GM10248 (cell line): ENCODE measurements around the gene OTOP2.

Experiments
- CTCF ChIA-PET: fragments of 300-600 bp; sonication (Branson Sonifier 250); formaldehyde crosslinking; extraction: SDS; loops from one replicate; lab custom pipeline; 2021; ENCODE audit warnings: antibody characterized with exemption; lab: Yijun Ruan, JAX
- POLR2A ChIA-PET: fragments of 350-650 bp; sonication (Branson Sonifier 250); formaldehyde crosslinking; extraction: SDS; loops from one replicate; lab custom pipeline; 2020; ENCODE audit warnings: antibody characterized with exemption; lab: Yijun Ruan, JAX
- DNase-seq: peaks from one replicate; pipeline ENCODE4 v3.0.0; 2012; ENCODE audit errors: extremely low spot score
- TF ChIP-seq, protein P1 (sequence below): IDR thresholded peaks from 2 replicates; pipeline ENCODE4 v1.5.1; 2012; ENCODE audit warnings: mild to moderate bottlenecking, low read depth; ENCODE audit errors: extremely low read depth, missing control alignments, control extremely low read depth

The OTOP2 gene

DNA sequence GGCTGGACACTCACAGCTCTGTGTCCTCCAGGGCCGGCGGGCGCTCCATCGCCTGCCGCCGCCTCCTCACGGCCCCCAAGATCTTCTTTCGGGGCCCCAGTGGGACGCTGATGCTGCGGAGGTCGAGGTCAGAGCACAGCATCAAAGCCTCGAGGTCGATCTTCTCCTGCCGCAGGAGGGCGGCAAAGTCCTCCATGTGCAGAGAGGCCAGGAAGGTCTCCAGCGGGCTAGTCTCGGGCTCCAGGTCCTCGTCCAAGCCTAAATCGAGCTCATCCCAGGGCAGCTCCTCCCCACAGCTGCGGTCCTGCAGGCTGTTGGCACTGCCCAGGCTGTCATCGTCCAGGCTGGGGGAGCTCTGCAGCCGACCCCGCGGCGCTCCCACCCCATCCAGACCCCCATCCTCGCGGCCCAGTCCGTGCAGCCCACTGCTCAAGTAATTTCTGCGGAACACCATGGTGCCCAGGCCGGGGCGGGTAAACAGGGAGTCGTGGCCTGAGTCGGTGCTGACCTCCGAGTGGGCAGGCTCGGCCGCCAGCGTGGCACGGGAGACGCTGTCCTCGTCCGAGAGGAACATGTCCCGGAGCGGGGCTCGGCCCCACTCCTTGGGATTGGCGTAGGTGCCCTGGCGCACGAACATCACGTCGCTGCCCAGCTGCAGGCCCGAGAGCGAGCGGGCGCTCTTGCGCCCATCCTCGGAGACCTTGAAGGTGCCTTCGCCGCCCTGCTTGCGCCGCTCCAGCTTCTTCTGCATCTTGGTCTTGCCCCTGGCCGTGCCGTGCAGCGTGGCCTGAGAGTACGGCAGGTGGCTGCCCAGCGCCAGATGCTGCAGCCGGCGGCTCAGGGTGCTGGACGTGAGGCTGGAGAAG, 4.4 kb upstream of the OTOP2 start:
- POLR2A ChIA-PET, result no interaction called here
- TF ChIP-seq, protein P1, sequence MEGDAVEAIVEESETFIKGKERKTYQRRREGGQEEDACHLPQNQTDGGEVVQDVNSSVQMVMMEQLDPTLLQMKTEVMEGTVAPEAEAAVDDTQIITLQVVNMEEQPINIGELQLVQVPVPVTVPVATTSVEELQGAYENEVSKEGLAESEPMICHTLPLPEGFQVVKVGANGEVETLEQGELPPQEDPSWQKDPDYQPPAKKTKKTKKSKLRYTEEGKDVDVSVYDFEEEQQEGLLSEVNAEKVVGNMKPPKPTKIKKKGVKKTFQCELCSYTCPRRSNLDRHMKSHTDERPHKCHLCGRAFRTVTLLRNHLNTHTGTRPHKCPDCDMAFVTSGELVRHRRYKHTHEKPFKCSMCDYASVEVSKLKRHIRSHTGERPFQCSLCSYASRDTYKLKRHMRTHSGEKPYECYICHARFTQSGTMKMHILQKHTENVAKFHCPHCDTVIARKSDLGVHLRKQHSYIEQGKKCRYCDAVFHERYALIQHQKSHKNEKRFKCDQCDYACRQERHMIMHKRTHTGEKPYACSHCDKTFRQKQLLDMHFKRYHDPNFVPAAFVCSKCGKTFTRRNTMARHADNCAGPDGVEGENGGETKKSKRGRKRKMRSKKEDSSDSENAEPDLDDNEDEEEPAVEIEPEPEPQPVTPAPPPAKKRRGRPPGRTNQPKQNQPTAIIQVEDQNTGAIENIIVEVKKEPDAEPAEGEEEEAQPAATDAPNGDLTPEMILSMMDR, result peak; percentile 56
- peak; percentile 76 for DNase-seq
- CTCF ChIA-PET, result interaction anchor here (0.7 to 17.8 kb wide), 6 partner anchors 29 to 211 kb away, joined by 3 to 390 read pairs (median 4); partner anchors contain the start of gene MRPL58

DNA sequence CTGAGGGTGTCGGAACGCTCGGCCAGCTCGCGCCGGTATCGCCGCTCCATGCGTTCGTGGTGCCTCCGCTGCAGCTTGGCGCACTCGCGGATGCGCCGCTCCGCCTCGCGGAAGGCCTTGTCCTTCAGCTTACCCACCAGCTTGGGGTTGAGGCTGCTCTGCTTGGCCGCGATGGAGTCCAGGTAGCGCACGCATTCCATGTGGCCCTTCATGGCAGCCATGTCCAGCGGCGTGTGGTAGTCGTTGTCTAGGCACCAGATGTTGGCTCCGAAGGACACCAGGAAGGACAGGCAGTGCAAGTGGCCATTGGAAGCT, 3.8 kb upstream of the OTOP2 start:
- POLR2A ChIA-PET, result no interaction called here

DNA sequence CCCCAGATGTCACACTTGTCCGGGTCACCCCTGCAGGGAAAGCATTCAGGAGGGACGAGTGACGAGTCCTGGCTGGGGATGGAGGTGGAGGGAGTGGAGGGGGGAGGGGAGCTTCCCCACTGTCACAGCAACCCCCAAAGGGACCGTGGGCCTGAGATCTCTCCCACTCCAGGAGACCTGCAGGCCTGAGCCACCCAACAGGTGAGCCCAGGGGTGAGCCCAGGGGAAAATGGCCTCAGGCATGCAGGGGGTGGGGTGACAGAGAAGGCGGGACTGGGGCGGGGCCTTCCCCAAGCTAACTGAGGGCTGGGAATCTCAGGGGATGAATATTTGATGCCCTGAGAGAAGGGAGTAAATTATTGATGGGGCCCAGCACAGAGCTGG, 3.4 kb upstream of the OTOP2 start:
- no peak for DNase-seq
- TF ChIP-seq, protein P1, result no peak
- POLR2A ChIA-PET, result no interaction called here
- CTCF ChIA-PET, result interaction anchor here (0.7 to 17.8 kb wide), 3 partner anchors 38 to 92 kb away, joined by 3 to 390 read pairs (median 7); partner anchors contain the start of gene MRPL58

More for the DNA sequence above, 3.8 kb upstream of the OTOP2 start:
- DNase-seq, result no peak
- TF ChIP-seq, protein P1, result no peak
- CTCF ChIA-PET, result interaction anchor here (1.8 to 17.8 kb wide), 3 partner anchors 38 to 210 kb away, joined by 4 to 390 read pairs (median 7); partner anchors contain the start of gene MRPL58

DNA sequence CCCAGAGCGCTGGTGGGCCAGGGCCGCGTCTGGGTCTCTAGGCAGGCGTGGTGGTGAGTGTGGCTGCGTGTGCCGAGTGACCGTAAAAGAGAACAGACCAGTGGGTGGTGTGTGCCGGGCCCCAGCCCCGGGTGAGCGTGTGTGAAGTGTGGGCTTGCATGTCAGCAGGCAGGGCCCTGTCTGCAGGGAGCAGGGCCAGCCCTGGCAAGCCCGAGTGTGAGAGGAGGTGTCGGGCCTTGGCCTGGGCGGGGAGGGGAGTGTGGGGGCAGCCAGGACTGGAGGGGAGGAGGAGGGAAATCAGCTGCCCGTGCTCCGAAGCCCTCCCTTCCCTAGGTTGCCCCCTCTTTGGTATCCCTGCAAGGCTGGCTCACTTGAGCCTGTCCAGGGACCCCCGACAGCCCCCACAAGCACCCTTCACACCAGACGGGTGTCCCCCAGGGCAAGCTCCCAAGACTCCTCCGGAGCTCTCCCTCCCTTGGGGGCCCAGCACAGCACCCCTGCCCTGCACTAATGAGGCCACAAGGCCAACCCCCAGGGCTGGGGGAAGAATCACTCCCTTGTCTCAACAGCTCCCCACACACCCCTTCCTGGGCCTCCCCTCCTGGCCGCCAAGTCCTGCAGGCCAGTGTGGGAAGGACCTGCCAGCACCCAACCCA, 2.9 kb upstream of the OTOP2 start:
- DNase-seq, result no peak
- CTCF ChIA-PET, result interaction anchor here (0.7 to 17.8 kb wide), 5 partner anchors 37 to 280 kb away, joined by 3 to 390 read pairs (median 3); partner anchors contain the start of gene MRPL58
- POLR2A ChIA-PET, result no interaction called here
- TF ChIP-seq, protein P1, result no peak

DNA sequence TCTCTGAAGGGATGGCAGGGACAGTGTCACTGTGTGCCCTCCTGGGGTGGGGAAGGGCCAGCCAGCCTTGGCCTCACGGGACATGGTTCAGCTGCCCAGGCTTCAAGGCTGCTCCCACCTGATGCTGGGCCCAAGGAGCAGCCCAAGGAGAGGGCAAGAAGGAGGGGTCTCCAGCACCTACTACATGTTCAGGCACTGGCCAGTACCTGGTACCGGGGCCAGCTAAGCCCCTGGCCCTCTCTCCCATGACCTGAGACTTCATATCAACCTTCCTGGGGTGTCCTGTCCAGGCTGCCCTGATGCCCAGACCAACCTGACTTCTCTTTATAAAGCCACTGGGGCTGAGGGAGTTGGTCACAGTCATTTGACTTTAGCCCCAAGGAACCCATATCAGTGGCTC, 2.3 kb upstream of the OTOP2 start:
- TF ChIP-seq, protein P1, result no peak
- CTCF ChIA-PET, result interaction anchor here (0.9 to 17.8 kb wide), 4 partner anchors 37 to 280 kb away, joined by 3 to 390 read pairs (median 5); partner anchors contain the start of gene MRPL58
- POLR2A ChIA-PET, result no interaction called here
- DNase-seq, result no peak

DNA sequence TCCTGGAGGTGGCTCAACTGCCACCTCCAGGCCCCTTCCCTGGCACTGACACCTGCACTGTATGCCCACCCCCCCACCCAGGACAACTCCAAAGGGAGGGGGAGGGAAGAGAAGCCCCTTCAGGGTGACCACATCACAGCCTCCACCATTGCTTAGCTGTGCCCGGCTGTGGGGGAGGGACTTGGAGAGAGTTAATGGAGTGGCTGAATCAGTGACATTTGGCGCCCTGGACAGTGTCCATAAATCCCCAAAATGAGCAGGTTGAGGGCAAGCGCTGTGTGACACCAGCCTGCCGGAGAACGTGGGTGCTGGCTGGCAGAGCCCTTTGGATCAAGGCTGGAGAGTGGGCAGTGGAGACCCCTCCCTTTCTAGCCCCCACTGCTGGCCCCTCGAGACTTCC, 1.9 kb upstream of the OTOP2 start:
- ChIA-PET CTCF (interaction anchor here (1.0 to 17.8 kb wide), 5 partner anchors 25 to 185 kb away, joined by 3 to 390 read pairs (median 4); no protein-coding TSS in a partner anchor), POLR2A (no interaction called here)
- DNase-seq, result no peak
- TF ChIP-seq, protein P1, result no peak
